IMR-90 (cell line): ENCODE results near the gene ZFAND6. TPM values are rescaled to one million over a fixed set of nuclear protein-coding genes. Genes with fewer than 3 reads are reported as not detected.

Source experiments
- ATAC-seq: fragments of 200-7000 bp; cut with Tn5 transposase; 2 replicates; pipeline ENCODE4 v1.9.1; 2020; ENCODE audit warnings: low read depth, mild to moderate bottlenecking, moderate library complexity
- BruUV-seq: library from RNA; stranded (reverse); fragments of 400-500 nt; replicated peaks from 2 replicates; lab custom pipeline; 2021; lab: Mats Ljungman, UMichigan
- CTCF ChIA-PET: fragments of 300-600 bp; formaldehyde crosslinking; extraction: SDS; loops from one replicate; lab custom pipeline; 2021; ENCODE audit warnings: antibody characterized with exemption; lab: Yijun Ruan, JAX
- POLR2A ChIA-PET: fragments of 300-600 bp; sonication (Branson Sonifier 250); formaldehyde crosslinking; loops from one replicate; lab custom pipeline; 2022; ENCODE audit warnings: antibody characterized with exemption; ENCODE audit not compliant: unreplicated experiment; lab: Charles Lee
- DNase-seq: peaks from one replicate; pipeline ENCODE4 v3.0.0; 2013
- H2AFZ ChIP-seq: replicated peaks from 2 replicates; pipeline ENCODE3; 2013; ENCODE audit warnings: low read length, mild to moderate bottlenecking; ENCODE audit not compliant: poor library complexity
- H2AK5ac ChIP-seq: 2 replicates; pipeline ENCODE4 v1.6.1; 2013; ENCODE audit warnings: low read depth, low read length, inconsistent platforms
- H2AK9ac ChIP-seq: replicated peaks from 2 replicates; pipeline ENCODE3; 2013; ENCODE audit warnings: mild to moderate bottlenecking, low read depth, low read length, moderate library complexity; ENCODE audit not compliant: poor library complexity
- H2BK120ac ChIP-seq: 2 replicates; pipeline ENCODE4 v1.6.1; 2013; ENCODE audit warnings: low read depth, low read length, inconsistent platforms
- H2BK15ac ChIP-seq: 3 replicates; pipeline ENCODE4 v1.6.1; 2013; ENCODE audit warnings: low read depth, low read length, inconsistent platforms
- H2BK20ac ChIP-seq: 2 replicates; pipeline ENCODE4 v1.6.1; 2013; ENCODE audit warnings: low read depth, mild to moderate bottlenecking, inconsistent platforms, low read length, moderate library complexity
- H2BK5ac ChIP-seq: 2 replicates; pipeline ENCODE4 v1.6.1; 2013; ENCODE audit warnings: mild to moderate bottlenecking, low read depth, low read length, inconsistent platforms; ENCODE audit not compliant: poor library complexity, severe bottlenecking
- H3K14ac ChIP-seq: replicated peaks from 2 replicates; pipeline ENCODE4 v1.6.1; 2013; ENCODE audit warnings: low read depth, low read length, inconsistent platforms
- H3K18ac ChIP-seq: 2 replicates; pipeline ENCODE4 v1.6.1; 2013; ENCODE audit warnings: low read depth, low read length, control low read depth
- H3K23ac ChIP-seq: 2 replicates; pipeline ENCODE4 v1.6.1; 2013; ENCODE audit warnings: low read depth, low read length, inconsistent platforms
- H3K27ac ChIP-seq: 2 replicates; pipeline ENCODE4 v1.5.1; 2013; ENCODE audit warnings: mild to moderate bottlenecking, control low read depth, low read length; ENCODE audit not compliant: insufficient read depth
- H3K27me3 ChIP-seq: 2 replicates; pipeline ENCODE4 v1.6.1; 2013; ENCODE audit warnings: low read length; ENCODE audit not compliant: control insufficient read depth, insufficient read depth
- H3K36me3 ChIP-seq: 2 replicates; pipeline ENCODE4 v1.6.1; 2013; ENCODE audit warnings: low read length, mixed read lengths; ENCODE audit not compliant: control insufficient read depth, insufficient read depth
- H3K4ac ChIP-seq: 2 replicates; pipeline ENCODE4 v1.6.1; 2013; ENCODE audit warnings: low read depth, low read length, inconsistent platforms
- H3K4me1 ChIP-seq: 2 replicates; pipeline ENCODE4 v1.6.1; 2013; ENCODE audit warnings: low read length, mixed read lengths; ENCODE audit not compliant: control insufficient read depth, insufficient read depth
- H3K4me2 ChIP-seq: 2 replicates; pipeline ENCODE4 v1.6.1; 2013; ENCODE audit warnings: low read depth, mild to moderate bottlenecking, control low read depth, low read length, moderate library complexity
- H3K4me3 ChIP-seq: 2 replicates; pipeline ENCODE4 v1.5.1; 2013; ENCODE audit warnings: low read depth, mild to moderate bottlenecking, control low read depth, low read length, moderate library complexity; ENCODE audit not compliant: insufficient read depth
- H3K56ac ChIP-seq: 2 replicates; pipeline ENCODE4 v1.6.1; 2013; ENCODE audit warnings: low read length, inconsistent platforms; ENCODE audit not compliant: insufficient read depth; ENCODE audit errors: extremely low read depth
- H3K79me1 ChIP-seq, 2 experiments: 2 replicates each; pipeline ENCODE4 v1.6.1; 2013; ENCODE audit warnings: low read length in 2 of 2, inconsistent platforms in 1 of 2, low read depth in 1 of 2
- H3K9ac ChIP-seq: 2 replicates; pipeline ENCODE4 v1.6.1; 2013; ENCODE audit warnings: low read depth, low read length, control low read depth
- H3K9me1 ChIP-seq: 2 replicates; pipeline ENCODE4 v1.6.1; 2013; ENCODE audit warnings: low read length, inconsistent platforms; ENCODE audit not compliant: insufficient read depth
- H3K9me3 ChIP-seq: 2 replicates; pipeline ENCODE4 v1.6.1; 2013; ENCODE audit warnings: low read length; ENCODE audit not compliant: control insufficient read depth, insufficient read depth
- H4K20me1 ChIP-seq: 2 replicates; pipeline ENCODE4 v1.6.1; 2013; ENCODE audit warnings: low read length, inconsistent platforms; ENCODE audit not compliant: insufficient read depth
- H4K5ac ChIP-seq: 2 replicates; pipeline ENCODE4 v1.6.1; 2013; ENCODE audit warnings: mild to moderate bottlenecking, low read depth, low read length, control low read depth
- H4K8ac ChIP-seq, 2 experiments: 2 replicates each; pipeline ENCODE4 v1.6.1; 2013; ENCODE audit warnings: low read depth in 2 of 2, low read length in 2 of 2, control low read depth in 1 of 2, inconsistent platforms in 1 of 2
- H4K91ac ChIP-seq: 2 replicates; pipeline ENCODE4 v1.6.1; 2013; ENCODE audit warnings: low read depth, low read length, inconsistent platforms; ENCODE audit not compliant: insufficient read depth
- BHLHE40 ChIP-seq: fragments of 150-350 bp; IDR thresholded peaks from 2 replicates; pipeline ENCODE4 v1.6.1; 2016; ENCODE audit warnings: mild to moderate bottlenecking, low read depth, low read length
- CHD1 ChIP-seq: IDR thresholded peaks from 2 replicates; pipeline ENCODE4 v1.6.1; 2012; ENCODE audit warnings: low read depth, low read length, improper control_type of control experiment
- MAZ ChIP-seq: IDR thresholded peaks from 2 replicates; pipeline ENCODE4 v1.6.1; 2012; ENCODE audit warnings: low read depth, mild to moderate bottlenecking, low read length, improper control_type of control experiment, moderate library complexity, borderline replicate concordance
- RAD21 ChIP-seq: IDR thresholded peaks from 2 replicates; pipeline ENCODE4 v1.6.1; 2012; ENCODE audit warnings: low read length, improper control_type of control experiment
- RCOR1 ChIP-seq: IDR thresholded peaks from 2 replicates; pipeline ENCODE4 v1.6.1; 2012; ENCODE audit warnings: mild to moderate bottlenecking, low read length, improper control_type of control experiment; ENCODE audit not compliant: insufficient replicate concordance
- SMC3 ChIP-seq: fragments of 150-350 bp; IDR thresholded peaks from 2 replicates; pipeline ENCODE4 v1.6.1; 2016; ENCODE audit warnings: low read depth, mild to moderate bottlenecking, antibody characterized with exemption, low read length, moderate library complexity
- WGBS, 2 experiments: methylation state at CpG; one replicate each; pipeline versions ENCODE4 v1.1.5 to v1.1.7; 2013; ENCODE audit warnings: missing lambda C conversion rate in 2 of 2; ENCODE audit not compliant: insufficient read length in 1 of 2; ENCODE audit errors: extremely low coverage in 2 of 2; 5-methylcytosine and 5-hydroxymethylcytosine counted together
- dilution Hi-C: fragments of 300-500 bp; cut with HindIII; formaldehyde crosslinking; loops from one replicate; pipeline ENCODE4 v1.14.3; 2018; ENCODE audit warnings: low sequenced_read_pairs; ENCODE audit not compliant: unreplicated experiment
- in situ Hi-C: fragments of 300-500 bp; cut with MboI; formaldehyde crosslinking; loops from 3 replicates; pipeline ENCODE4 v1.14.3; 2019; ENCODE audit warnings: low sequenced_read_pairs, inconsistent platforms, mixed read lengths
- intact Hi-C: fragments of 100-400 bp; cut with micrococcal nuclease; formaldehyde crosslinking; loops from 2 replicates; pipeline ENCODE4 v1.10.0; 2022
- polyA plus RNA-seq, 3 experiments: library from polyadenylated mRNA; depleted of rRNA; stranded (reverse); fragments of >200 nt; gene quantifications; 2 replicates each; pipeline ENCODE4 v1.2.3, GENCODE V29; 2012; ENCODE audit warnings: low replicate concordance in 1 of 3
- total RNA-seq: library from RNA; depleted of rRNA; stranded (reverse); fragments of >200 nt; gene quantifications from 2 replicates; pipeline ENCODE4 v1.2.3, GENCODE V29; 2012
- TF ChIP-seq, protein P1 (sequence below): fragments of 150-350 bp; IDR thresholded peaks from 2 replicates; pipeline ENCODE4 v1.6.1; 2016; ENCODE audit warnings: low read depth, mild to moderate bottlenecking, low read length, moderate library complexity, borderline replicate concordance
- TF ChIP-seq, protein P2 (sequence below): conservative IDR thresholded peaks from 2 replicates; pipeline ENCODE4 v1.5.1; 2012; ENCODE audit warnings: mild to moderate bottlenecking, low read depth, low read length, improper control_type of control experiment

Gene ZFAND6
- total and polyA plus RNA-seq, 2 of the 4 experiments (the other 2 are of a cell fraction): 77.5 to 96.4 TPM

GRCh38 chr15:80087104-80087503, 27.6 kb downstream of the ZFAND6 start:
- no peak overlapping the region for H3K4me3 ChIP-seq
- H2BK15ac ChIP-seq: no peak overlapping the region
- no peak overlapping the region for H2BK20ac ChIP-seq
- no peak overlapping the region for H3K56ac ChIP-seq
- H4K8ac ChIP-seq: no peak overlapping the region
- no TSS peak for BruUV-seq
- POLR2A ChIA-PET: no interaction called here
- H3K18ac ChIP-seq: no peak overlapping the region
- H2AFZ ChIP-seq: no peak overlapping the region
- H3K9me3 ChIP-seq: no peaks in the 10 kb centered on the region
- H2BK5ac ChIP-seq: no peak overlapping the region
- 43% methylated on average over 1 of the region's 5 CpGs; no CpG with 5 or more reads in 1 of the 2 experiments for WGBS, 2 experiments
- dilution Hi-C loops: no loop called here
- H2BK120ac ChIP-seq: no peak overlapping the region
- no peak overlapping the region for H3K9ac ChIP-seq
- peaks cover 49% of the 10 kb centered on the region for H4K20me1 ChIP-seq
- no peak overlapping the region for H3K4ac ChIP-seq
- H2AK9ac ChIP-seq: no peak overlapping the region
- no peak overlapping the region for H3K4me2 ChIP-seq
- no peak overlapping the region for H4K91ac ChIP-seq
- no peak overlapping the region for H3K27ac ChIP-seq
- in situ Hi-C loops: no loop called here
- no peak overlapping the region for H4K5ac ChIP-seq
- intact Hi-C loops: no loop called here
- DNase-seq (no peak), ATAC-seq (no peak; the same call in 1 of the 2 replicates)
- H2AK5ac ChIP-seq: no peak overlapping the region
- no peaks in the 10 kb centered on the region for H3K27me3 ChIP-seq
- no peaks in the 10 kb centered on the region; the same call in 1 of the 2 replicates for H3K9me1 ChIP-seq
- CTCF ChIA-PET: interaction anchor here (0.6 to 1.2 kb wide), 3 partner anchors 10 to 1118 kb away, joined by 3 to 4 read pairs (median 3); no protein-coding TSS in a partner anchor
- H3K79me1 ChIP-seq: peaks cover 46 to 66% of the 10 kb centered on the region in 2 experiments
- no peaks in the 10 kb centered on the region for H3K4me1 ChIP-seq
- H3K23ac ChIP-seq: no peak overlapping the region
- H3K36me3 ChIP-seq: peaks cover 1% of the 10 kb centered on the region; the same call in 1 of the 2 replicates
- no peak for TF ChIP-seq BHLHE40
- TF ChIP-seq, protein P1, sequence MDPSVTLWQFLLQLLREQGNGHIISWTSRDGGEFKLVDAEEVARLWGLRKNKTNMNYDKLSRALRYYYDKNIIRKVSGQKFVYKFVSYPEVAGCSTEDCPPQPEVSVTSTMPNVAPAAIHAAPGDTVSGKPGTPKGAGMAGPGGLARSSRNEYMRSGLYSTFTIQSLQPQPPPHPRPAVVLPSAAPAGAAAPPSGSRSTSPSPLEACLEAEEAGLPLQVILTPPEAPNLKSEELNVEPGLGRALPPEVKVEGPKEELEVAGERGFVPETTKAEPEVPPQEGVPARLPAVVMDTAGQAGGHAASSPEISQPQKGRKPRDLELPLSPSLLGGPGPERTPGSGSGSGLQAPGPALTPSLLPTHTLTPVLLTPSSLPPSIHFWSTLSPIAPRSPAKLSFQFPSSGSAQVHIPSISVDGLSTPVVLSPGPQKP: no peak
- TF ChIP-seq MAZ: no peak
- TF ChIP-seq, protein P2, sequence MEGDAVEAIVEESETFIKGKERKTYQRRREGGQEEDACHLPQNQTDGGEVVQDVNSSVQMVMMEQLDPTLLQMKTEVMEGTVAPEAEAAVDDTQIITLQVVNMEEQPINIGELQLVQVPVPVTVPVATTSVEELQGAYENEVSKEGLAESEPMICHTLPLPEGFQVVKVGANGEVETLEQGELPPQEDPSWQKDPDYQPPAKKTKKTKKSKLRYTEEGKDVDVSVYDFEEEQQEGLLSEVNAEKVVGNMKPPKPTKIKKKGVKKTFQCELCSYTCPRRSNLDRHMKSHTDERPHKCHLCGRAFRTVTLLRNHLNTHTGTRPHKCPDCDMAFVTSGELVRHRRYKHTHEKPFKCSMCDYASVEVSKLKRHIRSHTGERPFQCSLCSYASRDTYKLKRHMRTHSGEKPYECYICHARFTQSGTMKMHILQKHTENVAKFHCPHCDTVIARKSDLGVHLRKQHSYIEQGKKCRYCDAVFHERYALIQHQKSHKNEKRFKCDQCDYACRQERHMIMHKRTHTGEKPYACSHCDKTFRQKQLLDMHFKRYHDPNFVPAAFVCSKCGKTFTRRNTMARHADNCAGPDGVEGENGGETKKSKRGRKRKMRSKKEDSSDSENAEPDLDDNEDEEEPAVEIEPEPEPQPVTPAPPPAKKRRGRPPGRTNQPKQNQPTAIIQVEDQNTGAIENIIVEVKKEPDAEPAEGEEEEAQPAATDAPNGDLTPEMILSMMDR: peak; percentile 24; the same call in 1 of the 2 replicates
- TF ChIP-seq SMC3: no peak
- no peak for TF ChIP-seq RCOR1
- TF ChIP-seq RAD21: no peak
- TF ChIP-seq CHD1: no peak
- H3K14ac ChIP-seq: no peak overlapping the region
